Effector memory CD4-positive, alpha-beta T cell (primary cell): ENCODE measurements around the gene FOXO6.

Source experiments
- DNase-seq, 3 donors: peaks; one replicate each; pipeline ENCODE4 v3.0.0-alpha.2; 2020
- H3K27ac ChIP-seq: 2 replicates; pipeline ENCODE4 v1.7.0; 2013; ENCODE audit warnings: mild to moderate bottlenecking, low read length, moderate library complexity; ENCODE audit not compliant: insufficient read depth, poor library complexity, severe bottlenecking
- H3K27me3 ChIP-seq: replicated peaks from 2 replicates; pipeline ENCODE4 v1.7.0; 2013; ENCODE audit warnings: mild to moderate bottlenecking, low read length; ENCODE audit not compliant: insufficient read depth, control insufficient read depth, poor library complexity, severe bottlenecking
- H3K36me3 ChIP-seq: 2 replicates; pipeline ENCODE4 v1.7.0; 2013; ENCODE audit warnings: mild to moderate bottlenecking, low read length, moderate library complexity; ENCODE audit not compliant: control insufficient read depth, insufficient read depth
- H3K4me1 ChIP-seq: 2 replicates; pipeline ENCODE4 v1.7.0; 2013; ENCODE audit warnings: low read length, mild to moderate bottlenecking; ENCODE audit not compliant: control insufficient read depth, insufficient read depth, poor library complexity, severe bottlenecking
- H3K4me3 ChIP-seq: 2 replicates; pipeline ENCODE4 v1.7.0; 2013; ENCODE audit warnings: low read length, low read depth, mild to moderate bottlenecking; ENCODE audit not compliant: insufficient read depth, poor library complexity, severe bottlenecking
- H3K9me3 ChIP-seq: 2 replicates; pipeline ENCODE4 v1.7.0; 2013; ENCODE audit warnings: mild to moderate bottlenecking, low read length, moderate library complexity; ENCODE audit not compliant: control insufficient read depth

Gene FOXO6

DNA sequence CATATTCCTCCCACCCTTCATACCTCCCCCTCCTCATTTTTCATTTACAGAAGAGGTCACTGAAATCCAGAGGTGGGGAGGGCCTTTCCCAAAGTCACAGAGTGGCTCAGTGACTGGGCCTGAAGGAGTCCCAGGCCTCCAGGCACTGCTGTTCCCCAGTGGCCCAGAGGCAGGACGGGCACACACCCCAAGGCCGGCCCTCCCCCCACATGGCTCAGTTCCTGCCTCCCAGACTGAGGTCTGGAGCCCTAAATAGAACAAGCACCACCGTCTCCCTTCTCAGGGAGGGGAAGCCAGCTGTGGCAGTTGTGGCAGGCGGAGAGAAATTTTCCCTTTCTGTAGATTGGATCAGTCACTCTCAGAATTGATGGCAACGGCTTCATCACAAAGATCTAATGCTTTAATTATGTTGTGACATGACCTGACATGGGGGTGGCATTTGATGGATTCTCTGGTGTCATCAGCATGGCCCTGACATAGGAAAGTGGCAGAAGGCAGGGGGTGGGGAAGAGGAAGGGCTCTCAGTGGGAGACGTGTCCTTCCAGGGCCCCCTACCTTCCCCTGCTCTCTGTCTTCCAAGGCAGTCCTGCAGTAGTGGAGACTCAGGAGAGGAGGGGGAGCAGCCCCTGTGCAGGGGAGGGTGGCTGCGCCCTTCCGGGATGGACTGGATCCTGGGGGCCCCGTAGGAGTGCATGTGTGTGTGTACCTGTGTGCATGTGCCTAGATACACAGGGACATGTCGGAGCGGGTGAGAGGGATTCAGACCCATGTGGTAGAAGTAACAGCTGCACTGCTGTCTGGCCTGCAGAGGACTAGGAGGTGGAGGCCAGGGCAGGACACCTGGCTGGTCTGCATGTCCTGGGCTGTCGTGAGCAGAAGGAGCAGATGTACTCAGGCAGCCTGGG is 41.2 kb upstream of the FOXO6 start:
- H3K27me3 ChIP-seq, result no peaks in the 10 kb centered on the region

DNA sequence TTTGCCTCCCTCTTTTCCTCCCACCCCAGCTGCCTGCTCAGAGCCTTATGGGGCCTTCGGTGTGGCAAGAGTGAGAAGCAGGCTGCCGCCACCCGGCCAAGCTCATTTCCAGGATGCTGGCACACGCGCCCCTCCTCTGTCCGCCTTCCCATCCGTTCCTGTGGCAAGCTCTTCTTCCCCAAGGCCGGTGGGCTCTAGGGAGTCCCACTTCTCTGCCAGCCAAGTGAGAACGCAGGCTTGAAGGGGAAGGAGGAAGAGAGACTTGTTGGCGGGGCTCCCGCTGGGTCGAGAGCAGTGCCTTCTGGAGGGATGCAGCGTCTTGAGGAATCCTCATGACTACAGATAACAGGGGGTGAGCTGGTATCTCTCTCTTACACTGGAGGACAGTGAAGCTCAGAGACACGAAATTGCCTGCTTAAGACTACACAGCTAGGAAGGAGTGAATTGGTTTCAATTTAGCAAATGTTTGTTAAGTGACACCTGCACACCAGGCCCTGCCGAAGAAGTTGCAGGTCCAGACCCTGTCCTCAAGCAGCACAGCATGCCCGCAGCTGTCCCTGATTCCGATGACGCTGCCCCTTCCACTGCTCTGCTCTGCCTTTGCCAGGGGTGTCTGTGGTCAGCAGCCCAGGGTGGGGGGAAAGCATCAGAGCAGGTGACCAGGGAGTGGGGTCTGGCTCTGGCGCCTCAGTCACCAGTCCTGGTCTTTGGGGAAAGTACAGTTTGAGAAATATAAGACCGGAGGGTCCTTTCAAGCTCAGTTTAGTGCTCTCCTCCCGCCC is 40.1 kb upstream of the FOXO6 start:
- Histone ChIP-seq H3K27ac (no peak overlapping the region), H3K27me3 (no peaks in the 10 kb centered on the region), H3K4me3 (no peak overlapping the region), H3K4me1 (no peaks in the 10 kb centered on the region), H3K9me3 (no peaks in the 10 kb centered on the region), H3K36me3 (no peaks in the 10 kb centered on the region)
- no peak for DNase-seq

More for the DNA sequence above, 41.2 kb upstream of the FOXO6 start:
- Histone ChIP-seq H3K9me3 (no peaks in the 10 kb centered on the region), H3K27ac (no peak overlapping the region), H3K36me3 (no peaks in the 10 kb centered on the region), H3K4me3 (no peak overlapping the region), H3K4me1 (no peaks in the 10 kb centered on the region)
- DNase-seq, result no peak

DNA sequence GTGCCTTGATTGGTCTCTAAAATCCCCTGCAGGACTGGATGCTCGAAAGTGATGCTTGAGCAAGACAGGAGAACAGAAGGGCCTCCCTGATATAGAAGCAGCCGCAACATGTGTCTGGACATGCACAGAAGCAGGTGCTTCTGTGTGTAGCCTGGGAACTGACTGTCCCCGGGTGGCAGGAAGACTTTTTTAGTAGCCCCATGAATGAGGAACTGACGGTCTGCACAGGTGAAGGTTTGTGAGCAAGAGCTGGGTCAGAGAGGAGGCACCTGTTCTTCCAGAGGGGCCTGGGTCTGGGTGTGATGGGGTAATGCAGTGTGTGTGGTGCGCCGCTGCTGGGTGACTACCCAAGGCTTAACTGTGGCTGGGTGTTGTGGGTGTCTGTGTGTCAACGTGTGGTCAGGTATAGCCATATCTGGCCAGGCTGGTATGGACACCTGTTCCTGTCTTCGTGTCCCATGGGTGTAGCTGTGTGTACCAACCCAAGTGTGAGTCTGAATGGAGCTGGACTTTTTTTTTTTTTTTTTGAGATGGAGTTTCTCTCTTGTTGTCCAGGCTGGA is 39.1 kb upstream of the FOXO6 start:
- no peaks in the 10 kb centered on the region for H3K36me3 ChIP-seq
- H3K27ac ChIP-seq, result no peak overlapping the region
- H3K9me3 ChIP-seq, result no peaks in the 10 kb centered on the region
- H3K27me3 ChIP-seq, result no peaks in the 10 kb centered on the region
- no peak for DNase-seq
- H3K4me3 ChIP-seq, result no peak overlapping the region
- H3K4me1 ChIP-seq, result no peaks in the 10 kb centered on the region

DNA sequence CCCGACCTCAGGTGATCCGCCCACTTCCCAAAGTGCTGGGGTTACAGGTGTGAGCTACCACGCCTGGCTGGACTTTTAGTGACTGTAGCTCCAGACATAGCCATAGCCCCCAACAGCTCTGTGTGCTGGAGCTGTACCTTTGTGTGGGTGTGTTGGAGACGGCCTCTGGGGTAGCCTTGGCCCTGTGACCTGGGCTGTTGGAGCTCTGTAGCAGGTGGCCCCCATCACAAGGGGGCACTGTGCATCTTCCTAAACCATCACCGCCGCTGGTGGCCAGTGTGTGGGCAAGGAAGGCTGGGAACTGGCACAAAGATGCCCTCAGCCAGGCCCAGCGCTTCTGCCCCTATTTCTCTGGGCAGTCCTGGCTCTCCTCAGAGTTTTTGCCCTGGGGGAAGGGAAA is 38.4 kb upstream of the FOXO6 start:
- Histone ChIP-seq H3K27me3 (no peaks in the 10 kb centered on the region), H3K4me1 (no peaks in the 10 kb centered on the region), H3K36me3 (no peaks in the 10 kb centered on the region), H3K4me3 (no peak overlapping the region), H3K27ac (no peak overlapping the region), H3K9me3 (no peaks in the 10 kb centered on the region)
- no peak for DNase-seq

DNA sequence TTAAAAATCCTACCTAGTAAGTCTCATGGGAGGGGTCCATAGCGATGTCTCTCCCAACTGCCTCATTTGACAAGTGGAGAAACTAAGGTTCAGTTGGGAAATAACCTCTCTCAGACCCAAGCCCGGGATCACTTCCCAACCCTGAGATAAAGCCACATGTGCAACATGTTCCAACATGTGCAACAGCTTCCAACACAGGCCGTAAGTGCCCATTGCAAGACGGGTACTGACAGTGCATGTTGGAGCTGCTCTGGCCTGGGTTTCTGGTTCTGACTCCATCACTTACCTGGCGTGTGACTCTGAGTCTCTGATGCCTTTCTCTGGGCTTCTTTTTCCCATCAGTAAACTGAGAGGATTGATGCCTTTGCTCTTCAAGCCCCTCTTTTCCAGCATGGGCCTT is 38.0 kb upstream of the FOXO6 start:
- no peak for DNase-seq
- Histone ChIP-seq H3K4me3 (no peak overlapping the region), H3K27ac (no peak overlapping the region), H3K36me3 (no peaks in the 10 kb centered on the region), H3K9me3 (no peaks in the 10 kb centered on the region), H3K27me3 (no peaks in the 10 kb centered on the region), H3K4me1 (no peaks in the 10 kb centered on the region)

DNA sequence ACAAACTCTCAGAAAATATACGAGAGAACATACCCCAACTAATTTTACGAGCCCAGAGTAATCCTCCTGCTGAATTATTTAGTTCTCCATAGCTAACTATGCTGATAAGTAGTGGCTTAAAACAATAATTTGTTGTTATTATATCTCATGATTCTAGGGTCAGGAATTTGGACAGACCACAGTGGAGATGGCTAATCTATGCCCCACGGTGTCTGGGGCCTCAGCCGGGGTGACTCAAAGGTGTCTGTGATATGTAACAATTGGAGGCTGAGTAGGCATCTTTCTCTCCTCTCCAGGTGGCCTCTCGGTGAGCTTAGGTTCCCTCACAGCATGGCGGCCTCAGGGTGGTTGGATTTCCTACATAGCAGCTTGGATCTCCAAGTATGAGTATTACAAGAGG is 35.4 kb upstream of the FOXO6 start:
- H3K27ac ChIP-seq, result no peak overlapping the region
- H3K36me3 ChIP-seq, result no peaks in the 10 kb centered on the region
- no peak overlapping the region for H3K4me3 ChIP-seq
- H3K27me3 ChIP-seq, result no peaks in the 10 kb centered on the region
- no peaks in the 10 kb centered on the region for H3K4me1 ChIP-seq
- H3K9me3 ChIP-seq, result no peaks in the 10 kb centered on the region
- no peak for DNase-seq

DNA sequence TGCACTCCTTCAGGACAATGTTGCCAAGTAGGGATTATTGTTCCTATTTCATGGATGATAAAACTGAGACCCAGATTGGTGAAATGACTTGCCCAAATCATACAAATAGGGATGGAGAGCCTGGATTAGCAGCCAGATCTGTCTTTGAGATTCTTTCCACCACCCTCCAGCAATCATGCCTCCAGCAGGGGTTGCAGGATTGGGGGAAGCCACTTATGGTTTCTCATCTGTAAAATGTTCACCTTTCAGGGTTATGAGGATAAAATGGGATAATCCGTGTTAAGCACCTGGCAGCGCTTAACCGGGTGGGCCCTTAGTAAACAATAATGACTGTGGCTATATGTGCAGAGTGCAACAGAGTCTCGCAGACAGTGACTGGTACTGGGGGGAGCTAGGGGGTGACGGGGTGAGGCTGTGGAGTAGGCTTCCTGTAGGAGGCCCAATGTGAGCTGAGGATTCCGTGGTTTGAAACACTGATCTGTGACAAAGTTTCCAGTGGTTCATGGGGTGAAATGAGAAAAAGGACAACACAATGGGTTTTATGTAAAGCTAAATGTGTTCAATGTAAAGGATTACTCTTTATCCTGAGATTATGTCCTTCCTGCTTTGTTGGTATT is 33.7 kb upstream of the FOXO6 start:
- Histone ChIP-seq H3K27me3 (no peaks in the 10 kb centered on the region), H3K27ac (no peak overlapping the region), H3K9me3 (no peaks in the 10 kb centered on the region), H3K4me1 (no peaks in the 10 kb centered on the region), H3K4me3 (no peak overlapping the region), H3K36me3 (no peaks in the 10 kb centered on the region)
- DNase-seq, result no peak

DNA sequence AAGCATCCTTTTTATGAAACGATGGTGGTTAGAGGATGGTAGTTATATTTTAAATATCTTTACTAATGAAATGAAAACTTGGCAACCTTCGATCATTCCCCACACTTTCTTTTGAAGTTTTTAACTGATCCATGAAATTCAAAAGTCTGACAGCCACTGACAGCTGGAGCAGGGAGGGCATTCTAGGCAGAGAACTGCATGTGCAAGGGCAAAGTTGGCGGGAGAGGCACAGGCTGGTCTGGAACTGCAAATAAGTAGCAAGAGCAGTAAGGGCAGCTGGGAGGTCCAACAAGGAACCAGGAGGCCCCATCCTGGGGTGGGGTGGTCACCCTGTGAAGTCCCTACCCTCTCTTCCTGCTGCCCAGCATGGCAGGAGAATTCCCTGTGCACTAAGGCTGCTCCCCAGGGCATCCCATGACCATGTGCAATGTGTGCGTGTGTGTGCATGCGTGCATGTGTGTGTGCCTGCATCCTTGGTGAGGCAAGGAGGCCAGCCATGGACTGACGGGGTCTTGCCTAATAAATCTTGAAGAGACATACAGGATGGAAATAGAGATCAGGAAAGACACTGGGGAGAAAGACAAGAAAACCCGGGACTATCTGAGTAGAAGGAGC is 33.1 kb upstream of the FOXO6 start:
- no peaks in the 10 kb centered on the region for H3K27me3 ChIP-seq
- no peaks in the 10 kb centered on the region for H3K36me3 ChIP-seq
- no peak overlapping the region for H3K4me3 ChIP-seq
- DNase-seq, result no peak
- no peak overlapping the region for H3K27ac ChIP-seq
- no peaks in the 10 kb centered on the region for H3K4me1 ChIP-seq
- no peaks in the 10 kb centered on the region for H3K9me3 ChIP-seq

DNA sequence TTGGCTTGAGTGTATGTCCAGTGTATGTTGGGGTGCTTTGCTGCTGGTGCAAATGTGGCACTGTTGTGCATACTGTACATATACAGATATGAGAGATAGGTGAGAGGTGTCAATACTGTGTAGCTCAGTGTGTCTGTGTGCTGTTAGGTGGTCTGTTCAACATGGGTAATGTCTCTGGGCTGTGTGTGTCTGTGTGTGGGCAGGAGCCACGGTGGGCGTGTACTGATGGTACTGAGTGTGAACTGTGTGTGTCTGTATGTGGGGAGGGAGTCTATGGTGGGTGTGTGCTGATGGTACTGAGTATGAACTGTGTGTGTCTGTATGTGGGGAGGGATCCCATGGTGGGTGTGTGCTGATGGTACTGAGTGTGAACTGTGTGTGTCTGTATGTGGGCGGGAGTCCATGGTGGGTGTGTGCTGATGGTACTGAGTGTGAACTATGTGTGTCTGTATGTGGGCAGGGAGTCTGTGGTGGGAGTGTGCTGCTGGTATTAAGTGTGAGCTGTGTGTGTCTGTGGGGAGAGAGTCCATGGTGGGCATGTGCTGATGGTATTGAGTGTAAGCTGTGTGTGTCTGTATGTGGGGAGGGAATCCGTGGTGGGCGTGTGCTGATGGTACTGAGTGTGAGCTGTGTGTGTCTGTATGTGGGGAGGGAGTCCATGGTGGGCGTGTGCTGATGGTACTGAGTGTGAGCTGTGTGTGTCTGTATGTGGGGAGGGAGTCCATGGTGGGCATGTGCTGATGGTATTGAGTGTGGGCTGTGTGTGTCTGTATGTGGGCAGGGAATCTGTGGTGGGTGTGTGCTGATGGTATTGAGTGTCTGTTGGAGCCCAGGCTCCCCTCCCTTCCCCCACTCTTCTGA is 32.2 kb upstream of the FOXO6 start:
- no peak overlapping the region for H3K4me3 ChIP-seq
- no peak for DNase-seq
- H3K9me3 ChIP-seq, result no peaks in the 10 kb centered on the region
- no peaks in the 10 kb centered on the region for H3K27me3 ChIP-seq
- no peaks in the 10 kb centered on the region for H3K36me3 ChIP-seq
- no peaks in the 10 kb centered on the region for H3K4me1 ChIP-seq
- H3K27ac ChIP-seq, result no peak overlapping the region
